ENCODE results near the gene PUM1.

The PUM1 gene

GRCh38 chr1:30981172-30981571, 84.3 kb downstream of the PUM1 start:
- ChIA-PET CTCF (interaction anchor here (0.6 to 1.5 kb wide), 2 partner anchors 53 to 843 kb away, joined by 3 to 4 read pairs; no protein-coding TSS in a partner anchor), POLR2A (interaction anchor here (1.0 kb wide), 1 partner anchor 171 kb away, joined by 3 read pairs; no protein-coding TSS in a partner anchor)
- TF ChIP-seq SUZ12 (IDR thresholded peaks at IDR 0.05) (no peak), ZNF384 (IDR thresholded peaks at IDR 0.05) (no peak), FOXM1 (IDR thresholded peaks at IDR 0.05; ENCODE audit: borderline replicate concordance) (no peak), TARDBP (IDR thresholded peaks at IDR 0.05) (no peak), NFRKB (IDR thresholded peaks at IDR 0.05) (no peak), ARNT (IDR thresholded peaks at IDR 0.05) (no peak), PKNOX1 (IDR thresholded peaks at IDR 0.05) (no peak), HDGF (IDR thresholded peaks at IDR 0.05; ENCODE audit: borderline replicate concordance) (no peak), SP1 (IDR thresholded peaks at IDR 0.05) (no peak), CTBP1 (IDR thresholded peaks at IDR 0.05; ENCODE audit: borderline replicate concordance) (no peak), FOXA1 (IDR thresholded peaks at IDR 0.05) (no peak), LEF1 (IDR thresholded peaks at IDR 0.05; ENCODE audit: borderline replicate concordance) (no peak), BHLHE40 (IDR thresholded peaks at IDR 0.05; ENCODE audit: borderline replicate concordance) (no peak), L3MBTL2 (conservative IDR thresholded peaks at IDR 0.05) (no peak), ELF4 (IDR thresholded peaks at IDR 0.05) (no peak), FOXK2 (IDR thresholded peaks at IDR 0.05) (no peak)
- no peak for DNase-seq (ENCODE audit: extremely low spot score)

DNA sequence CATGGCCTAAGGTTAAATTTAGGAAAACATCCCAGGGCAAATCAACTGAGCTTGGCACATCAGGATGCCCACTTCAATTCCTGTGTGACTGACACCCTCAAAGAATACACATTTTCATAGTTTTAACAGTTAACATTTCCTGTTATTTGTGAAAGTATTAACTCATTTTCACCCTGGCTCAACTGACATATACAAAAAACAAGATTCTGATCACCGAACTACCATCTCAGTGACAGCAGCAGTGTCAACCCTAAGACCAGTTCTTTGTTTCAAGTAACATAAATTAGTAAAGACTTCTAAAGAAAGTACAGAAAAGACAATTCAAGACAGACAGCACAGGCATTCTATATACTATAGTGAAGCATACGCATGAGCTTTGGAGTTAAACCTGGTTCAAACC, 88.0 kb downstream of the PUM1 start:
- POLR2A ChIA-PET, result no interaction called here
- DNase-seq (ENCODE audit: extremely low spot score), result no peak
- CTCF ChIA-PET, result interaction anchor here (0.5 to 0.6 kb wide), 2 partner anchors 53 to 58 kb away, joined by 3 to 7 read pairs; no protein-coding TSS in a partner anchor
- TF ChIP-seq FOXM1 (IDR thresholded peaks at IDR 0.05; ENCODE audit: borderline replicate concordance) (no peak), HDGF (IDR thresholded peaks at IDR 0.05; ENCODE audit: borderline replicate concordance) (no peak), L3MBTL2 (conservative IDR thresholded peaks at IDR 0.05) (no peak), BHLHE40 (IDR thresholded peaks at IDR 0.05; ENCODE audit: borderline replicate concordance) (no peak), CTBP1 (IDR thresholded peaks at IDR 0.05; ENCODE audit: borderline replicate concordance) (no peak), ZNF384 (IDR thresholded peaks at IDR 0.05) (no peak), TARDBP (IDR thresholded peaks at IDR 0.05) (no peak), FOXA1 (IDR thresholded peaks at IDR 0.05) (no peak), FOXK2 (IDR thresholded peaks at IDR 0.05) (no peak), PKNOX1 (IDR thresholded peaks at IDR 0.05) (no peak), ARNT (IDR thresholded peaks at IDR 0.05) (no peak), SP1 (IDR thresholded peaks at IDR 0.05) (no peak), ELF4 (IDR thresholded peaks at IDR 0.05) (no peak), NFRKB (IDR thresholded peaks at IDR 0.05) (no peak)

DNA sequence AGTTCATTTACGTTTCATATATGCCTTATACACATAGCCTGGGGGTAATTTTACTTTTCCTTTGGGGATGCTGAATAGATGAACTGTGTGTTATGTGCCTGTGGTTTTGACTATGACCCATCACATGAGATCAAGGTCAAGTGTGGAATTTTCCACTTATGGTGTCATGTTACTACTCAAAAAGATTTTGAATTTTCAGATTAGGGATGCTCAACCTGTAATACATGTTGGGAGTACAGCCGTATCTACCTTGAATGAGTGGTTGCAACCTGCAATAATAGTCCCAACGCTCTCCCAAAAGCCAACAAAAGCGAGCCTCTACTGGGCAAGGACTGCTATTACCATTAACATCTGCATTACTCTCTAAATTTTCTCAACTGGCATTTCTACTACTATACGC, 88.4 kb downstream of the PUM1 start:
- DNase-seq (ENCODE audit: extremely low spot score), result peak; percentile 55
- POLR2A ChIA-PET, result no interaction called here
- TF ChIP-seq LEF1 (IDR thresholded peaks at IDR 0.05; ENCODE audit: borderline replicate concordance) (no peak), BHLHE40 (IDR thresholded peaks at IDR 0.05; ENCODE audit: borderline replicate concordance) (no peak), HDGF (IDR thresholded peaks at IDR 0.05; ENCODE audit: borderline replicate concordance) (no peak), CTBP1 (IDR thresholded peaks at IDR 0.05; ENCODE audit: borderline replicate concordance) (no peak), SUZ12 (IDR thresholded peaks at IDR 0.05) (no peak), ZNF384 (IDR thresholded peaks at IDR 0.05) (no peak), SP1 (IDR thresholded peaks at IDR 0.05) (no peak), TARDBP (IDR thresholded peaks at IDR 0.05) (no peak), NFRKB (IDR thresholded peaks at IDR 0.05) (no peak), ELF4 (IDR thresholded peaks at IDR 0.05) (no peak), FOXA1 (IDR thresholded peaks at IDR 0.05) (no peak), ARNT (IDR thresholded peaks at IDR 0.05) (no peak), FOXK2 (IDR thresholded peaks at IDR 0.05) (no peak), L3MBTL2 (conservative IDR thresholded peaks at IDR 0.05) (no peak), FOXM1 (IDR thresholded peaks at IDR 0.05; ENCODE audit: borderline replicate concordance) (no peak)
- CTCF ChIA-PET, result interaction anchor here (0.6 kb wide), 1 partner anchor 54 kb away, joined by 3 read pairs; no protein-coding TSS in a partner anchor

GRCh38 chr1:30976143-30976542, 89.4 kb downstream of the PUM1 start:
- TF ChIP-seq PKNOX1 (IDR thresholded peaks at IDR 0.05), result no peak
- no peak for TF ChIP-seq ELF4 (IDR thresholded peaks at IDR 0.05)
- no peak for TF ChIP-seq NFRKB (IDR thresholded peaks at IDR 0.05)
- no peak for TF ChIP-seq BHLHE40 (IDR thresholded peaks at IDR 0.05; ENCODE audit: borderline replicate concordance)
- no peak for TF ChIP-seq FOXA1 (IDR thresholded peaks at IDR 0.05)
- TF ChIP-seq HDGF (IDR thresholded peaks at IDR 0.05; ENCODE audit: borderline replicate concordance), result no peak
- no peak for TF ChIP-seq SP1 (IDR thresholded peaks at IDR 0.05)
- TF ChIP-seq TARDBP (IDR thresholded peaks at IDR 0.05), result no peak
- TF ChIP-seq FOXM1 (IDR thresholded peaks at IDR 0.05; ENCODE audit: borderline replicate concordance), result no peak
- no peak for TF ChIP-seq CTBP1 (IDR thresholded peaks at IDR 0.05; ENCODE audit: borderline replicate concordance)
- TF ChIP-seq LEF1 (IDR thresholded peaks at IDR 0.05; ENCODE audit: borderline replicate concordance), result no peak
- TF ChIP-seq ARNT (IDR thresholded peaks at IDR 0.05), result no peak
- TF ChIP-seq FOXK2 (IDR thresholded peaks at IDR 0.05), result no peak
- no peak for TF ChIP-seq ZNF384 (IDR thresholded peaks at IDR 0.05)
- no peak for TF ChIP-seq SUZ12 (IDR thresholded peaks at IDR 0.05)
- no peak for TF ChIP-seq L3MBTL2 (conservative IDR thresholded peaks at IDR 0.05)
- DNase-seq (ENCODE audit: extremely low spot score), result no peak
- POLR2A ChIA-PET, result no interaction called here
- CTCF ChIA-PET, result interaction anchor here (0.6 kb wide), 2 partner anchors 58 to 418 kb away, joined by 3 to 4 read pairs; no protein-coding TSS in a partner anchor

GRCh38 chr1:30975217-30975616, 90.3 kb downstream of the PUM1 start:
- ChIA-PET CTCF (no interaction called here), POLR2A (no interaction called here)
- DNase-seq (ENCODE audit: extremely low spot score), result no peak
- TF ChIP-seq FOXK2 (IDR thresholded peaks at IDR 0.05), result no peak
- TF ChIP-seq CTBP1 (IDR thresholded peaks at IDR 0.05; ENCODE audit: borderline replicate concordance), result no peak
- no peak for TF ChIP-seq SUZ12 (IDR thresholded peaks at IDR 0.05)
- TF ChIP-seq L3MBTL2 (conservative IDR thresholded peaks at IDR 0.05), result no peak
- TF ChIP-seq PKNOX1 (IDR thresholded peaks at IDR 0.05), result no peak
- TF ChIP-seq NFRKB (IDR thresholded peaks at IDR 0.05), result no peak
- TF ChIP-seq FOXA1 (IDR thresholded peaks at IDR 0.05), result no peak
- TF ChIP-seq BHLHE40 (IDR thresholded peaks at IDR 0.05; ENCODE audit: borderline replicate concordance), result no peak
- no peak for TF ChIP-seq SP1 (IDR thresholded peaks at IDR 0.05)
- no peak for TF ChIP-seq ELF4 (IDR thresholded peaks at IDR 0.05)
- TF ChIP-seq FOXM1 (IDR thresholded peaks at IDR 0.05; ENCODE audit: borderline replicate concordance), result no peak
- no peak for TF ChIP-seq LEF1 (IDR thresholded peaks at IDR 0.05; ENCODE audit: borderline replicate concordance)
- TF ChIP-seq TARDBP (IDR thresholded peaks at IDR 0.05), result no peak
- TF ChIP-seq ZNF384 (IDR thresholded peaks at IDR 0.05), result no peak
- TF ChIP-seq ARNT (IDR thresholded peaks at IDR 0.05), result no peak
- no peak for TF ChIP-seq HDGF (IDR thresholded peaks at IDR 0.05; ENCODE audit: borderline replicate concordance)

All from HEK293T (cell line).